MM.1S (cell line): Measurements from ENCODE around the gene AADAT.

Source experiments
- DNase-seq: peaks from one replicate; pipeline ENCODE4 v3.0.0-alpha.2; 2015
- H2AFZ ChIP-seq: fragments of 300-600 bp; sonication (generic); 2 replicates; pipeline ENCODE4 v1.6.0; 2016; ENCODE audit warnings: antibody characterized with exemption, low read length
- H3F3A ChIP-seq: fragments of 300-600 bp; sonication (generic); 2 replicates; pipeline ENCODE4 v1.6.1; 2016; ENCODE audit warnings: mild to moderate bottlenecking, antibody characterized with exemption, low read length, moderate library complexity, mixed read lengths; ENCODE audit not compliant: insufficient read depth
- H3K27ac ChIP-seq: fragments of 300-600 bp; sonication (generic); 2 replicates; pipeline ENCODE4 v1.5.1; 2016; ENCODE audit warnings: mild to moderate bottlenecking, low read length
- H3K27me3 ChIP-seq: fragments of 300-600 bp; sonication (generic); replicated peaks from 2 replicates; pipeline ENCODE4 v1.6.0; 2016; ENCODE audit warnings: low read length; ENCODE audit not compliant: insufficient read depth
- H3K36me3 ChIP-seq: fragments of 300-600 bp; sonication (generic); replicated peaks from 2 replicates; pipeline ENCODE4 v1.6.1; 2016; ENCODE audit warnings: mild to moderate bottlenecking, low read length, mixed read lengths; ENCODE audit not compliant: insufficient read depth
- H3K4me1 ChIP-seq: fragments of 300-600 bp; sonication (generic); 2 replicates; pipeline ENCODE4 v1.6.1; 2016; ENCODE audit warnings: low read length, mixed read lengths
- H3K4me2 ChIP-seq: fragments of 300-600 bp; sonication (generic); 2 replicates; pipeline ENCODE4 v1.6.0; 2016; ENCODE audit warnings: low read depth, low read length
- H3K4me3 ChIP-seq: fragments of 300-600 bp; sonication (generic); 2 replicates; pipeline ENCODE4 v1.5.1; 2016; ENCODE audit warnings: low read length, mixed read lengths
- H3K79me2 ChIP-seq: fragments of 300-600 bp; sonication (generic); 2 replicates; pipeline ENCODE4 v1.6.1; 2016; ENCODE audit warnings: mixed run types, low read length, mixed read lengths
- H3K9ac ChIP-seq: fragments of 300-600 bp; sonication (generic); 2 replicates; pipeline ENCODE4 v1.6.1; 2016; ENCODE audit warnings: low read length, mixed read lengths
- H3K9me2 ChIP-seq: fragments of 300-600 bp; sonication (generic); replicated peaks from 2 replicates; pipeline ENCODE4 v1.6.1; 2016; ENCODE audit warnings: mild to moderate bottlenecking, low read length, mixed read lengths; ENCODE audit not compliant: insufficient read depth
- H3K9me3 ChIP-seq: fragments of 300-600 bp; sonication (generic); replicated peaks from 2 replicates; pipeline ENCODE4 v1.6.1; 2016; ENCODE audit warnings: mild to moderate bottlenecking, low read length, mixed read lengths; ENCODE audit not compliant: insufficient read depth
- H4K20me1 ChIP-seq: fragments of 300-600 bp; sonication (generic); 2 replicates; pipeline ENCODE4 v1.6.1; 2016; ENCODE audit warnings: mild to moderate bottlenecking, low read length, moderate library complexity, mixed read lengths; ENCODE audit not compliant: insufficient read depth
- CTCF ChIP-seq: fragments of 300-600 bp; sonication (generic); IDR thresholded peaks from 2 replicates; pipeline ENCODE4 v1.5.1; 2016; ENCODE audit warnings: antibody characterized with exemption, low read length, mixed read lengths
- EZH2 ChIP-seq: fragments of 300-600 bp; sonication (generic); optimal IDR thresholded peaks from 2 replicates; pipeline ENCODE3; 2017; ENCODE audit warnings: low read depth, mild to moderate bottlenecking, antibody characterized with exemption, low read length, mixed read lengths
- EZH2phosphoT487 ChIP-seq: fragments of 300-600 bp; sonication (generic); IDR thresholded peaks from 2 replicates; pipeline ENCODE4 v1.6.1; 2018; ENCODE audit warnings: antibody characterized with exemption, low read length

The AADAT gene

GRCh38 chr4:170097681-170098080, 7.9 kb upstream of the AADAT start:
- no peaks in the 10 kb centered on the region for H3K9me2 ChIP-seq
- no peaks in the 10 kb centered on the region for H3K4me1 ChIP-seq
- no peaks in the 10 kb centered on the region for H4K20me1 ChIP-seq
- no peak overlapping the region for H3K4me3 ChIP-seq
- no peak overlapping the region for H3K9ac ChIP-seq
- H3F3A ChIP-seq, result no peaks in the 10 kb centered on the region
- no peak overlapping the region for H3K4me2 ChIP-seq
- no peaks in the 10 kb centered on the region for H3K79me2 ChIP-seq
- H3K36me3 ChIP-seq, result no peaks in the 10 kb centered on the region
- TF ChIP-seq EZH2 (no peak), CTCF (no peak), EZH2phosphoT487 (no peak)
- H2AFZ ChIP-seq, result no peak overlapping the region
- no peak overlapping the region for H3K27ac ChIP-seq
- DNase-seq, result no peak
- no peaks in the 10 kb centered on the region for H3K27me3 ChIP-seq
- H3K9me3 ChIP-seq, result no peaks in the 10 kb centered on the region

GRCh38 chr4:170093973-170094535, 4.3 kb upstream of the AADAT start:
- Histone ChIP-seq H3K9me2 (no peaks in the 10 kb centered on the region), H2AFZ (no peak overlapping the region), H3K9ac (no peak overlapping the region), H3K4me3 (no peak overlapping the region), H4K20me1 (no peaks in the 10 kb centered on the region), H3F3A (no peaks in the 10 kb centered on the region), H3K27me3 (no peaks in the 10 kb centered on the region), H3K79me2 (no peaks in the 10 kb centered on the region), H3K4me2 (no peak overlapping the region), H3K4me1 (no peaks in the 10 kb centered on the region), H3K9me3 (no peaks in the 10 kb centered on the region), H3K36me3 (no peaks in the 10 kb centered on the region), H3K27ac (no peak overlapping the region)
- TF ChIP-seq EZH2phosphoT487 (no peak), CTCF (no peak), EZH2 (no peak)
- no peak for DNase-seq

- Histone ChIP-seq H3K9ac (no peak overlapping the region), H2AFZ (no peak overlapping the region), H3K79me2 (no peaks in the 10 kb centered on the region), H3K9me2 (no peaks in the 10 kb centered on the region), H3K4me2 (no peak overlapping the region), H3K4me1 (no peaks in the 10 kb centered on the region), H3K27ac (no peak overlapping the region), H3K9me3 (no peaks in the 10 kb centered on the region), H3K4me3 (no peak overlapping the region), H3K27me3 (no peaks in the 10 kb centered on the region), H3F3A (no peaks in the 10 kb centered on the region), H4K20me1 (no peaks in the 10 kb centered on the region), H3K36me3 (no peaks in the 10 kb centered on the region)
- TF ChIP-seq CTCF, result no peak
- no peak for TF ChIP-seq EZH2
- TF ChIP-seq EZH2phosphoT487, result no peak
- no peak for DNase-seq
Measured at GRCh38 chr4:170091069-170091696, 1.4 kb upstream of the AADAT start.
